Endothelial cell (in vitro differentiated cells): ENCODE results near the gene ABLIM2. TPM values are rescaled to one million over a fixed set of nuclear protein-coding genes. Genes with fewer than 3 reads are reported as not detected.

ENCODE experiments used
- DNase-seq: peaks from one replicate; pipeline ENCODE4 v3.0.0; 2021; ENCODE audit warnings: low spot score
- H3K27ac Mint-ChIP-seq: one replicate; pipeline ENCODE4 v1.8.0; 2021; ENCODE audit warnings: mixed read lengths, inconsistent platforms; ENCODE audit not compliant: unreplicated experiment
- H3K27me3 Mint-ChIP-seq: one replicate; pipeline ENCODE4 v1.8.0; 2021; ENCODE audit warnings: mild to moderate bottlenecking, moderate library complexity, mixed read lengths, inconsistent platforms; ENCODE audit not compliant: unreplicated experiment
- H3K36me3 Mint-ChIP-seq: one replicate; pipeline ENCODE4 v1.8.0; 2021; ENCODE audit warnings: mild to moderate bottlenecking, low read depth, mixed read lengths, inconsistent platforms; ENCODE audit not compliant: unreplicated experiment
- H3K4me1 Mint-ChIP-seq: one replicate; pipeline ENCODE4 v1.8.0; 2021; ENCODE audit warnings: mild to moderate bottlenecking, mixed read lengths, inconsistent platforms; ENCODE audit not compliant: unreplicated experiment
- H3K4me3 Mint-ChIP-seq: one replicate; pipeline ENCODE4 v1.8.0; 2021; ENCODE audit warnings: mild to moderate bottlenecking, mixed read lengths, inconsistent platforms; ENCODE audit not compliant: unreplicated experiment
- H3K9me3 Mint-ChIP-seq: one replicate; pipeline ENCODE4 v1.8.0; 2021; ENCODE audit warnings: mixed read lengths, inconsistent platforms; ENCODE audit not compliant: unreplicated experiment
- total RNA-seq: library from RNA; stranded (reverse); fragmentation: NEBNext Ultra II Directional; extraction: Animal tissue kit (Norgen Biotek cat#: 25700); gene quantifications from one replicate; pipeline ENCODE4 v1.2.1, GENCODE V29; 2021; ENCODE audit not compliant: unreplicated experiment
- TF ChIP-seq, protein P1 (sequence below): fragments of 200-600 bp; sonication (generic); IDR thresholded peaks from one replicate; pipeline ENCODE4 v1.5.0; 2021; ENCODE audit warnings: antibody characterized with exemption; ENCODE audit not compliant: unreplicated experiment

Gene ABLIM2
- total RNA-seq, 1 donor from 2014 or later, result 0.74 TPM

DNA sequence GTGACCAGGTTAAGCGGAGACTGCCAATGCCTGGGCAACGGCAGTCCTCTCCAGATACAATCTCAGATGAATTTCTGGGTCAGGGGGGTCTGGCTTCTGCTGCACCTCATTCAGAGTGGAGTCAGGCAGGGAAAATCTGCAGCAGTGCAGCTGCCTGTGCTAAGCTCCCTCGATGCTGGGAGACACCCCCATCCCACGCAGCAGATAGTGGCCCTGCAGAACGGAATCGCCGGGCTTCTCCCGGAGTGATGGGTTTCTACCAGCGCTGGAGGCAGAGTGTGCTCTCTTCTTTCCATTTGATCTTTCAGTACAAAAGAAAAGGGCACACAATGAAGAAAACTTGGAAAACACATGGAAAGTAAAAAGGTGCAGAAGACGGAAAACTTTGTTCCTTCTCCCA, 5.2 kb downstream of the ABLIM2 start:
- Mint-ChIP-seq H3K4me3 (no peak overlapping the region), H3K4me1 (no peaks in the 10 kb centered on the region), H3K27me3 (peaks cover 14% of the 10 kb centered on the region), H3K27ac (no peak overlapping the region), H3K36me3 (peaks cover 3% of the 10 kb centered on the region), H3K9me3 (no peaks in the 10 kb centered on the region)
- TF ChIP-seq, protein P1, sequence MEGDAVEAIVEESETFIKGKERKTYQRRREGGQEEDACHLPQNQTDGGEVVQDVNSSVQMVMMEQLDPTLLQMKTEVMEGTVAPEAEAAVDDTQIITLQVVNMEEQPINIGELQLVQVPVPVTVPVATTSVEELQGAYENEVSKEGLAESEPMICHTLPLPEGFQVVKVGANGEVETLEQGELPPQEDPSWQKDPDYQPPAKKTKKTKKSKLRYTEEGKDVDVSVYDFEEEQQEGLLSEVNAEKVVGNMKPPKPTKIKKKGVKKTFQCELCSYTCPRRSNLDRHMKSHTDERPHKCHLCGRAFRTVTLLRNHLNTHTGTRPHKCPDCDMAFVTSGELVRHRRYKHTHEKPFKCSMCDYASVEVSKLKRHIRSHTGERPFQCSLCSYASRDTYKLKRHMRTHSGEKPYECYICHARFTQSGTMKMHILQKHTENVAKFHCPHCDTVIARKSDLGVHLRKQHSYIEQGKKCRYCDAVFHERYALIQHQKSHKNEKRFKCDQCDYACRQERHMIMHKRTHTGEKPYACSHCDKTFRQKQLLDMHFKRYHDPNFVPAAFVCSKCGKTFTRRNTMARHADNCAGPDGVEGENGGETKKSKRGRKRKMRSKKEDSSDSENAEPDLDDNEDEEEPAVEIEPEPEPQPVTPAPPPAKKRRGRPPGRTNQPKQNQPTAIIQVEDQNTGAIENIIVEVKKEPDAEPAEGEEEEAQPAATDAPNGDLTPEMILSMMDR, result no peak
- no peak for DNase-seq

DNA sequence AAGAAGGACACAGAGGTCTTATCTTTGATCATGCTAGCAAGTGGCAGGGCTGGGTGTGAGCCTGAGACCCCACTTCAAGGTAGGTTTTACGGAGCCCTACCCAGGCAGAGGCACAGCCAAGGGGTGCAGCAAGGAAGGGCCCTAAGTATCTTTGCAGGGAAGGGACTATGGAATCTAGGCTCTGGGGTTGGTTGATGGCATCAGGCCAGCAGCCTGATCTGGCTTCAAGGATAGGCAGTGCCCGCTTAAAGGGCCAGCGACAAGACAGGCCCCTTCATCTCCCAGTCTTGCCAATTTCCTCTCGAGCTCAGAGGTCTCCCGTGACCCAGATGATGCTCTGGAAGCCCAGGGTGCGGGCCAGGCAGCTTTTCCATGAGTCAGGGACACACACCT, 5.8 kb downstream of the ABLIM2 start:
- no peaks in the 10 kb centered on the region for H3K9me3 Mint-ChIP-seq
- H3K27me3 Mint-ChIP-seq, result peaks cover 14% of the 10 kb centered on the region
- peaks cover 3% of the 10 kb centered on the region for H3K36me3 Mint-ChIP-seq
- H3K4me3 Mint-ChIP-seq, result no peak overlapping the region
- no peaks in the 10 kb centered on the region for H3K4me1 Mint-ChIP-seq
- TF ChIP-seq, protein P1, result no peak
- H3K27ac Mint-ChIP-seq, result no peak overlapping the region
- DNase-seq, result no peak

DNA sequence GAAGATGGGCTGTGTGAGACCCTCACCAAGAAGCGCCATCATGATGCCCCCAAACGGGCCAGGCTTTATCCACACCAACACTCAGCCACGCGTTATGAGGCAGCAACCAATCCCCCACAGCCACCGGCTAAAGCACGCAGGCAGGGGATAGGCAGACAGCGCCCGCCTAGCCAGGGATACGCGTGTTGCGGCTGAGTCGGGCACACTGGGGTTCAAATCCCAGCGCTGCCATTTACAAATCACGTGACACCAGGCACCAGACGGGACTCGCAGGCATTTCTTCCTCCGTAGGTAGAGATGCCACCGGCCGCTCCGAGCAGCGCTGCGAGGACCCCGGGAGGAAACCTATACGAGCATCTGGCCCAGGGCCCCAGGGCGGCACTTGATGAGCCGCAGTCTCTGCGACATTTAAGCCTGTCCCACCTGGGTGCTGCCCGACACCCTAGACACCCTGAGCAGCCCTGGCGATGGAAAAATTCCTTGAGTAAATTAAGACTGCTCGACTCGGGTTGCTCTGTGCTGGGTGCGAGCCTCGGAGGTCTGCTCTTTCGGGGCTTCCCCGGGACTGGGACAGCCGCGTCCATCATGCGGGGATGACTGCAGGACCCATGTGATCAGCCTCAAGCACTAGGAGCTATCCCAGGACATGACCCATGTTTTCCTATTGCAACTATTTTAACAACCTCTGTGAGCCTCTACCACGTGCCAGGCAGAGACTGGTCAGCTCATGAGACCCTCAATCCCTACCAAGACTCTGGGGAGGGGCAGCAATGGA, 6.3 kb downstream of the ABLIM2 start:
- Mint-ChIP-seq H3K27me3 (peaks cover 12% of the 10 kb centered on the region), H3K4me3 (no peak overlapping the region), H3K9me3 (no peaks in the 10 kb centered on the region), H3K4me1 (no peaks in the 10 kb centered on the region), H3K36me3 (peaks cover 2% of the 10 kb centered on the region), H3K27ac (no peak overlapping the region)
- no peak for DNase-seq
- TF ChIP-seq, protein P1, result no peak

DNA sequence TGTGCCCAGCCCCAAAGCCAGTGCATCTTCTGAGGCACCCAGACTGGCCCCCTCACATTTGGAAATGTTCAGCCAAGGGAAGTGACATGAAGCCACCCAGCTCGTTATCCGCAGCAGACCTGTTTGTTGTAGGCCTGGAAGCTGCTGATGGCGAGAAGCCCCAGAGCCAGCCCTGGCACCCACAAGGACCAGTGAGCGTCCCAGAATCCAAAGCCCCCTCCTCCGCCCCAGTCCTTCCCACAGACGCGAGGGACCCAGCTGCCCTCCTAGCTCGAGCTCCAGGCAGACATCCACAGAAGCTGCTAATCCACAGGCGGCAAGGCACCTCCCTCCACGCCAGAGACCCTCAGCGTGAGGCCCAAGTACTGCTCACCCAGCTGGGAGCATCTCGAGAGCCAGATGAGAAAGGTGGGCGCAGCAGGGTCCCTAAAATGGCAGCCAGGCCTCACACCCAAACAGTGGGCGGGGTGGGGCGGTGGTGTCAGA, 7.4 kb downstream of the ABLIM2 start:
- peaks cover 6% of the 10 kb centered on the region for H3K36me3 Mint-ChIP-seq
- no peak for DNase-seq
- no peaks in the 10 kb centered on the region for H3K4me1 Mint-ChIP-seq
- H3K4me3 Mint-ChIP-seq, result no peak overlapping the region
- no peaks in the 10 kb centered on the region for H3K9me3 Mint-ChIP-seq
- H3K27me3 Mint-ChIP-seq, result peaks cover 12% of the 10 kb centered on the region
- TF ChIP-seq, protein P1, result no peak
- H3K27ac Mint-ChIP-seq, result no peak overlapping the region
